ENCODE results near the gene INTS7.
"Not testable (repeated sequence)": the region's sequence is repeated elsewhere in the genome, so short reads cannot be mapped to it uniquely, and the experiment has no call there.

INTS7 gene

DNA sequence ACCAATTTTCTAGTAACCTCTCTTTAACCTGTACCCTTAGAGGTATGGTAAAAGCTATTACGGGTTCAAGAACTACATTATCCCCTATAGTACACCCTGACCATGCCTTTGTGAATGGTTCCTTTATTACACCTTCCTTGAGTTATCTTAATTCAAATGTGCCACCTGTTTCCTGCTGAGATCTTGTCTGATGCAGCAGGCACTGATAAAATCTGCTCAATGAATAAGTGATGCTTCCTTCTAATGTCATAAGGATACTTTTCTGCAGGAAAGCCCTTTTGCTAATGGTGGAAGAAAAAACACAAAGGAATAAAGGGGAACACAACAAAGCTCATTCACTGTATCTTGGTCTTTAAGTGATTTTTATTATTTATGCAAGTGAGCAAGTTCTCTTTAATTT, 25.8 kb downstream of the INTS7 start:
- no peaks in the 10 kb centered on the region for H3K27me3 ChIP-seq (replicated peaks; ENCODE audit: control insufficient read depth, insufficient read depth, low read length)
- no peaks in the 10 kb centered on the region for H3K4me1 ChIP-seq (ENCODE audit: control insufficient read depth, insufficient read depth, low read length)
- H3K9me3 ChIP-seq (ENCODE audit: control insufficient read depth, low read length), result no peaks in the 10 kb centered on the region
- no peak for DNase-seq (ENCODE audit: low read depth)
- no peak overlapping the region for H3K4me3 ChIP-seq (ENCODE audit: low read length)
- H3K36me3 ChIP-seq (ENCODE audit: control insufficient read depth, insufficient read depth, low read length, severe bottlenecking), result peaks cover 17% of the 10 kb centered on the region
- H3K9ac ChIP-seq (ENCODE audit: low read length), result no peak overlapping the region

DNA sequence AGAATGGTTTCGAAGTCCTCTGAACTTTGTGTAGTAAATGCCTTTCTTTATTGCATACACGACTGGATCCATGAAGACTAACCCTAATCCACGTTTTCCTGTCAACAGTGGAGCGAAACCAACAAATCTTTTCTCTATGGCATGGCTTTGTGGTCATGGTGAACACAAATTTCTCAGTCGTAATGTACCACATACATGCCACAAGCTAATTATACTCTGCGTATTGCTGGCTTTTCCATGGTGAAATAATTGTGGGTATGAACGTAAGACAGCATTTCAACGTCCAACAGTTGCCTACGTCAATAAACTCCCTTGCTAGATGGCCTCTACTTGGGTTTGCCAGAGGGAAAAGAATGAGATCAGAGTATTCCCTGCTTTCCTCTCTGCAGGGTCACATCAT, 27.5 kb downstream of the INTS7 start:
- Histone ChIP-seq H3K4me1 (ENCODE audit: control insufficient read depth, insufficient read depth, low read length) (no peaks in the 10 kb centered on the region), H3K36me3 (ENCODE audit: control insufficient read depth, insufficient read depth, low read length, severe bottlenecking) (peaks cover 17% of the 10 kb centered on the region), H3K4me3 (ENCODE audit: low read length) (no peak overlapping the region), H3K27me3 (replicated peaks; ENCODE audit: control insufficient read depth, insufficient read depth, low read length) (no peaks in the 10 kb centered on the region), H3K9ac (ENCODE audit: low read length) (no peak overlapping the region), H3K9me3 (ENCODE audit: control insufficient read depth, low read length) (no peaks in the 10 kb centered on the region)
- DNase-seq (ENCODE audit: low read depth), result no peak

DNA sequence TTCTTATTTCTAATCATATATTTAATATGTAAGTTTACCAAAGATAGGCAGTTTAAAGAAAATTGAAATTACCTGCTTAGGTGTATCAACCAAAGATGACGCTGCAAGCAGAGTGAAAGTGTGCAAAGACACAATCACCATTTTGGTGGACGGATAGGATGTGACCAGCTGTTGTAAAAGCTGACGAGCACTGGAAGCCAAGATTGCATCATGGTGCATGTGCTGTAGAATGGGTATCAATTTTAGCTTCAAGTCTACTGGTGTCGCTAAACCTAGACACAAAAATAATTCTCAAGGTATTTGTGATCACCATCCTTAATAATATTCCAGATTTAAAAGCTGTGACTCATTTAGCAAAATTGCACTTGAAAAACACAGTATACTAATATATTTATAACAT, 28.2 kb downstream of the INTS7 start:
- Histone ChIP-seq H3K36me3 (ENCODE audit: control insufficient read depth, insufficient read depth, low read length, severe bottlenecking) (peaks cover 17% of the 10 kb centered on the region), H3K4me1 (ENCODE audit: control insufficient read depth, insufficient read depth, low read length) (no peaks in the 10 kb centered on the region), H3K9ac (ENCODE audit: low read length) (no peak overlapping the region), H3K9me3 (ENCODE audit: control insufficient read depth, low read length) (no peaks in the 10 kb centered on the region), H3K4me3 (ENCODE audit: low read length) (no peak overlapping the region), H3K27me3 (replicated peaks; ENCODE audit: control insufficient read depth, insufficient read depth, low read length) (no peaks in the 10 kb centered on the region)
- DNase-seq (ENCODE audit: low read depth), result no peak

DNA sequence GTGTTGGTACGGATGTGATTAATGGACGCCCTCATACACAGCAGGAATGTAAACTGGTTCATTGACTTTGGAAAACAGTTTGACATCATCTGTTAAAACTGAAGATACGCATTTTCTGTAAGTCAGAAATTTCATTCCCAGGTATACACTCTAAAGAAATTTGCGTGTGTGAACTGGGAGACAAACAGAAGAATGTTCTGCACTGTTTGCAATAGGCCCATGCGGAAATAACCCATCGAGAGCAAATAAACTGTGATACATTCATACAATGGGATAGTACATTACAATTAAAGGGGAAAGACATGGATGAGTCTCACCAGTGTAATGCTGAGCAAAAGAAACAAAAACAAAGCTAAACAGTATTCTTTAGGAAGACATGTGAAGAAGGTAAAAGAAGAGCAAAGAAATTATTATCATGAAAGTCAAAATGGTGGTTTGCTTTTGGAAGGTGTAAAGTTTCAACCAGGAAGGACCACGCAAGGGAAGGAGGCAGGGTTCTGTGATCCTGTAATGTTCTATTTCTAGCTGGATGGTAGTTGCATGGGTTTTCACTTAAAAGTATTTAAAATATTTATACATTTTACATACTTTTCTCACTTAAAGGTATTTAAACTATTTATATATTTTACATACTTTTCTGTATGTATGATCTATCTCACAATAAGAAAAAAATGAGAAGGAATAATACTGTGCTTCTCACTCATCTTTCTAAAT, 30.3 kb downstream of the INTS7 start:
- peak; percentile 9 for DNase-seq (ENCODE audit: low read depth)
- Histone ChIP-seq H3K4me1 (ENCODE audit: control insufficient read depth, insufficient read depth, low read length) (no peaks in the 10 kb centered on the region), H3K36me3 (ENCODE audit: control insufficient read depth, insufficient read depth, low read length, severe bottlenecking) (peaks cover 17% of the 10 kb centered on the region), H3K27me3 (replicated peaks; ENCODE audit: control insufficient read depth, insufficient read depth, low read length) (no peaks in the 10 kb centered on the region), H3K4me3 (ENCODE audit: low read length) (no peak overlapping the region), H3K9ac (ENCODE audit: low read length) (no peak overlapping the region), H3K9me3 (ENCODE audit: control insufficient read depth, low read length) (no peaks in the 10 kb centered on the region)

DNA sequence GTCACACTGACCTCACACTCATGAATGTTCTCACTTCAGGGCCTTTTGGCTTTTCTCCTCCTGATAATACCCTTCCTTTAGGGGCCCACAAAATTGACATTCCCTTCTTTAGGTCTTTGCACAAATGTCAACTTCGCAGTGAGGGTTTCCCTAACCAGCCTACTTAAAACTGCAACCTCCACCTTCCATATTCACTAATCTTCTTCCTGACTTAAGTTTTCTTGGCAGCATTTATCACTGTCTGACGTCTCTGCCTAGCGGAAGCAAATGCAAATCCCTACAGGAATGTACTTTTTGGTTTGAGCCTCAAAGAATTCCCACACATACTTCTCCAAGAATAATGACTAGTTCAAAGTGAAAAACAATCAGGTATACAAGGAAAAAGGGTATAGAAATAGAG, 32.8 kb downstream of the INTS7 start:
- Histone ChIP-seq H3K4me1 (ENCODE audit: control insufficient read depth, insufficient read depth, low read length) (no peaks in the 10 kb centered on the region), H3K27me3 (replicated peaks; ENCODE audit: control insufficient read depth, insufficient read depth, low read length) (no peaks in the 10 kb centered on the region), H3K9ac (ENCODE audit: low read length) (no peak overlapping the region), H3K36me3 (ENCODE audit: control insufficient read depth, insufficient read depth, low read length, severe bottlenecking) (peaks cover 17% of the 10 kb centered on the region), H3K9me3 (ENCODE audit: control insufficient read depth, low read length) (no peaks in the 10 kb centered on the region), H3K4me3 (ENCODE audit: low read length) (no peak overlapping the region)
- DNase-seq (ENCODE audit: low read depth), result no peak

DNA sequence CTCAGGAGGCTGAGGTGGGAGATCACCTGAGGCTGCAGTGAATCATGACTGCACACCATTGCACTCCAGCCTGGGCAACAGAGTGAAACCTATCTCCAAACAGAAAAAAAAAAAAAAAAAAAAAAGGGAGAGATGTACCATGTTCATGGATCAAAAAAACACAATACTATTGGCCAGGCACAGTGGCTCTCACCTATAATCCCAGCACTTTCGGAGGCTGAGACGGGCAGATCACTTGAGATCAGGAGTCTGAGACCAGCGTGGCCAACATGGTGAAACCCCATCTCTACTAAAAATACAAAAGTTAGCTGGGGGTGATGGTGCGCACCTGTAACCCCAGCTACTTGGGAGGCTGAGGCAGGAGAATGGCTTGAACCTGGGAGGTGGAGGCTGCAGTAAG, 37.9 kb downstream of the INTS7 start:
- H3K27me3 ChIP-seq (replicated peaks; ENCODE audit: control insufficient read depth, insufficient read depth, low read length); H3K4me1 ChIP-seq (ENCODE audit: control insufficient read depth, insufficient read depth, low read length); DNase-seq (ENCODE audit: low read depth); H3K36me3 ChIP-seq (ENCODE audit: control insufficient read depth, insufficient read depth, low read length, severe bottlenecking); H3K9me3 ChIP-seq (ENCODE audit: control insufficient read depth, low read length); H3K4me3 ChIP-seq (ENCODE audit: low read length); H3K9ac ChIP-seq (ENCODE audit: low read length): not testable (repeated sequence)

DNA sequence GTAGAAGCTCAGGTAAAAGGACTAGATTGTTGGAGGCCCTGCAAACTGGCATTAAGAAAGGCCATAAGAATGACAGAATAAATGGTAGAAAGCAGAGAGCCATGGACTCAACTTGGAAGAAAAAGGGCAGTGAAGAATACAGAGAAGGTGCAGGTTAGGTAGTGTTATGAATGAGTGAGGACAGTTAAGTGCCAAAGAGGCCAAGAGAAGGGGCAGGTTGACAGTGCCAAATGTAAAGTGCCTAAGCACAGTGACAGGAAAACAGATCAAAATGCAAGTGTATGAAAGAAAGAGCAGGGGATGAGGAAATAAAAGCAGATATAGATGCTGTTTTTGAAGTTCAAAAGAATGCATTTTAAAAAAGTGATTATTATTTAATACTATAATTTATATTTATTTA, 43.7 kb downstream of the INTS7 start:
- DNase-seq (ENCODE audit: low read depth), result no peak
- no peak overlapping the region for H3K9ac ChIP-seq (ENCODE audit: low read length)
- peaks cover 2% of the 10 kb centered on the region for H3K36me3 ChIP-seq (ENCODE audit: control insufficient read depth, insufficient read depth, low read length, severe bottlenecking)
- H3K27me3 ChIP-seq (replicated peaks; ENCODE audit: control insufficient read depth, insufficient read depth, low read length), result no peaks in the 10 kb centered on the region
- H3K9me3 ChIP-seq (ENCODE audit: control insufficient read depth, low read length), result no peaks in the 10 kb centered on the region
- H3K4me1 ChIP-seq (ENCODE audit: control insufficient read depth, insufficient read depth, low read length), result no peaks in the 10 kb centered on the region
- H3K4me3 ChIP-seq (ENCODE audit: low read length), result no peak overlapping the region

DNA sequence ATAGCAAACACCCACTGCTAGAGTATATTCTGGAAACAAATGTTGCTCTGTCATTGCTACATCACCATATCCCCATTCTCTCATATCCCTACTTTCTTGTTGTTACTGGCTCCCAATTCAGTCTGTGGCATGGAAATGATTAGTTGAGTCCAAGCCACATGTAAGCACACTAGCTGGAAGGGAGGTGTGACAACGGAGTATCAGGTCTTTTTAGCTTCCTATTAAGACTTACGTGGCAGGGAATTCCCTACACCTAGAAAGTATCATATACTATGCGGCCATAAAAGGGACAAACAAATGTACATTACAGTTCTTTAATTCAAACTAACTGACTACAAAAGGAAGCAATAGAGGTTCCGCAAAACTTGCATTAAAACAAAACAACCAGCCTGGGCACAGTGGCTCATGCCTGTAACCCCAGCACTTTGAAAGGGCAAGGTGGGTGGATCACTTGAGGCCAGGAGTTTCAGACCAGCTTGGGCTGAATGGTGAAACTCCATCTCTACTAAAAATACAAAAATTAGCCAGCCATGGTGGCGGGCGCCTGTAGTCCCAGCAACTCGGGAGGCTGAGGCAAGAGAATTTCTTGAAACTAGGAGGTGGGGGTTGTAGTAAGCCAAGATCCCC, 48.6 kb downstream of the INTS7 start:
- H3K36me3 ChIP-seq (ENCODE audit: control insufficient read depth, insufficient read depth, low read length, severe bottlenecking), result peaks cover 18% of the 10 kb centered on the region
- no peaks in the 10 kb centered on the region for H3K9me3 ChIP-seq (ENCODE audit: control insufficient read depth, low read length)
- no peak overlapping the region for H3K4me3 ChIP-seq (ENCODE audit: low read length)
- no peak overlapping the region for H3K9ac ChIP-seq (ENCODE audit: low read length)
- H3K4me1 ChIP-seq (ENCODE audit: control insufficient read depth, insufficient read depth, low read length), result no peaks in the 10 kb centered on the region
- H3K27me3 ChIP-seq (replicated peaks; ENCODE audit: control insufficient read depth, insufficient read depth, low read length), result no peaks in the 10 kb centered on the region
- DNase-seq (ENCODE audit: low read depth), result no peak

DNA sequence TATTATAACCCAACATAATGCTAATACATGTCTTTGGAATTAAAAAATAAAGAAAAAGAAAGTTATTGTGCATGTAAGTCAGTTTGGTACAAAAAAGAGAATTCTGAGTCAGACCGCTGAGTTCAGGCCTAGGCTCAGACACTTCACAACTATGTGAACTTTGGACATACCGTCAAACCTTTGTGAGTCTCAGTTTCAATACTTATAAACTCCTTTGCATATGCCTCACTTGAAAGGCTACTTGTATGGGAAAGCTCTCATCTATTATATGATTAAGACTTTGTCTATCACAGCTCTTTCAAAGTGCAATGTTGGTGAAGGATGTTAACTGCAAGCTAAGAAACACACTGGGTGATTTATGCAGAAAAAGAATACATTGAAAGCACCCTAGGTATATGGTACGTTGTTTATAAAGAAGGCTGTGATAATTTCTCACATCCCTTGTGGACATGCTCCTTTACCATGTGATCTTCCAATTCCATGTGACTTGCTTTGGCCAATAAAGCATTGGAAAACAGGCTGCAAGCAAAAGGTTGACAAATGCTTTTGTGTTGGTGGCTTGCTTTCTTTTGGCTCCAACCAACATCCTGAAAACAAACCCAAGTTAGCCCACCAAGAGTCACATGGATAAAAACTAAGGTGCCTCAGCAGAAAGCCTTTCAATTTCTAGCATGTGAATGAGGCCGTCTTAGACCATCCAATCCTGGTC, 49.6 kb downstream of the INTS7 start:
- Histone ChIP-seq H3K36me3 (ENCODE audit: control insufficient read depth, insufficient read depth, low read length, severe bottlenecking) (peaks cover 21% of the 10 kb centered on the region), H3K9ac (ENCODE audit: low read length) (no peak overlapping the region), H3K27me3 (replicated peaks; ENCODE audit: control insufficient read depth, insufficient read depth, low read length) (no peaks in the 10 kb centered on the region), H3K4me1 (ENCODE audit: control insufficient read depth, insufficient read depth, low read length) (no peaks in the 10 kb centered on the region), H3K9me3 (ENCODE audit: control insufficient read depth, low read length) (no peaks in the 10 kb centered on the region), H3K4me3 (ENCODE audit: low read length) (no peak overlapping the region)
- DNase-seq (ENCODE audit: low read depth), result no peak

DNA sequence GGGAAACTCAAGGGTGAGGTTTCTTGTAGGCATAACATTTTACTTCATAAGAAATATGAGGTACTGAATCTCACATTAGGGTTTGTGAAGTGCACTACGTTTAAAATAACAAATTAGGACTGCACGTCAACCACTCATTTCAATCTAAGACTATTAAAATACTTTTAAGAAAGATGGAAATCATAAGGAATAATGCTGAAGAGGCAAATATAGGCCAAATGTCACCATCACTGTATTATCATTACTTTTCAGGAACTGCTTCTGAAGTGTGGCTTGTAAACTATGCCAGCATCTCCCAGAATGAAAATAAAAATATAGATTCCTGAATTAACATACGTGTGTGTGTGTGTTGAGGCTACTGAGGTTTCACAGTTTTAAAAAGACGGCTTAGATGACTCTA, 56.8 kb downstream of the INTS7 start:
- Histone ChIP-seq H3K36me3 (ENCODE audit: control insufficient read depth, insufficient read depth, low read length, severe bottlenecking) (peaks cover 17% of the 10 kb centered on the region), H3K4me1 (ENCODE audit: control insufficient read depth, insufficient read depth, low read length) (peaks cover 19% of the 10 kb centered on the region), H3K27me3 (replicated peaks; ENCODE audit: control insufficient read depth, insufficient read depth, low read length) (no peaks in the 10 kb centered on the region), H3K4me3 (ENCODE audit: low read length) (no peak overlapping the region), H3K9me3 (ENCODE audit: control insufficient read depth, low read length) (no peaks in the 10 kb centered on the region), H3K9ac (ENCODE audit: low read length) (no peak overlapping the region)
- no peak for DNase-seq (ENCODE audit: low read depth)

DNA sequence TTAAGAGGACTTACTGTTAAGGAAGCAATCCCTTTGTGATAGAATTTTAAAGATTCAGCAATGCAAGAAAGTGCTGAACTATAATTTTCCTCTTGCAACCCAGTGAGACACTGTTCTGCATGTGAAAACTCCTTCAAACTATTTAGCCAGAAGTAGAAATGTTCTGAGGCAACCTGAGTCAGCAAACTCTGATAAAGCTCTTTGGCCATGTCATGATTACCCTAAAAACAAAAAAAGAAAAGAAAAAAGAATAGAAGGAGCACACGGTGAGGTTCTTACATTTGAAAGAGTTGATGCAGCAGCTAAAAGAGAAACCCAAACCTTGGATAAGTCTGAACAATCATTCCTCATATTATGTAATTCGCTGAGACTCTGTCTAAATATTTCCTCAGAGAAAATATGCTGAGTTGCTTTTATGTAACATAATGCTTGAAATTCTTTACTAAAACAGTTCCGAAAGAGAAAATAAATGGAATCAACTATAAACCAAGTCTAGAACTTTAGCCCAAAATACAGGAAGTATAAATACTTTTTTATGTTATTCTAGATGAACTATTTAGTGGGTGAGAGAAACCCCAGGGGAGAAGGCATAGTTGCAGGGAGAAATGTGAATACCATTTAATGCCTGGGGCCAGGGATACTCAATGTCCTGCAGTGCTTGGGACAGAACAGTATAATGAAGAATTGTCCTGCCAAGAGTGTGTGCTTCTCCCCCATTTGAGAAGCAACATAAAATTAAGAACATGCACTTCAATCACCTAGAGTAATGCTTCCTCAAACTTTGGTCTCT, 60.0 kb downstream of the INTS7 start:
- Histone ChIP-seq H3K4me1 (ENCODE audit: control insufficient read depth, insufficient read depth, low read length) (peaks cover 19% of the 10 kb centered on the region), H3K9me3 (ENCODE audit: control insufficient read depth, low read length) (no peaks in the 10 kb centered on the region), H3K27me3 (replicated peaks; ENCODE audit: control insufficient read depth, insufficient read depth, low read length) (no peaks in the 10 kb centered on the region), H3K9ac (ENCODE audit: low read length) (peak overlapping the region; percentile 15), H3K36me3 (ENCODE audit: control insufficient read depth, insufficient read depth, low read length, severe bottlenecking) (peaks cover 10% of the 10 kb centered on the region), H3K4me3 (ENCODE audit: low read length) (peak overlapping the region; percentile 64)
- DNase-seq (ENCODE audit: low read depth), result peak; percentile 65
